GM12873 (cell line): ENCODE measurements around the gene TTLL7.

ENCODE experiments used
- TF ChIP-seq, protein P1 (sequence below): IDR thresholded peaks from 2 replicates; pipeline ENCODE4 v1.5.1; 2012; ENCODE audit warnings: low read depth, mild to moderate bottlenecking, moderate library complexity, low read length, control low read depth; ENCODE audit not compliant: insufficient read depth; ENCODE audit errors: missing control alignments

TTLL7 gene

DNA sequence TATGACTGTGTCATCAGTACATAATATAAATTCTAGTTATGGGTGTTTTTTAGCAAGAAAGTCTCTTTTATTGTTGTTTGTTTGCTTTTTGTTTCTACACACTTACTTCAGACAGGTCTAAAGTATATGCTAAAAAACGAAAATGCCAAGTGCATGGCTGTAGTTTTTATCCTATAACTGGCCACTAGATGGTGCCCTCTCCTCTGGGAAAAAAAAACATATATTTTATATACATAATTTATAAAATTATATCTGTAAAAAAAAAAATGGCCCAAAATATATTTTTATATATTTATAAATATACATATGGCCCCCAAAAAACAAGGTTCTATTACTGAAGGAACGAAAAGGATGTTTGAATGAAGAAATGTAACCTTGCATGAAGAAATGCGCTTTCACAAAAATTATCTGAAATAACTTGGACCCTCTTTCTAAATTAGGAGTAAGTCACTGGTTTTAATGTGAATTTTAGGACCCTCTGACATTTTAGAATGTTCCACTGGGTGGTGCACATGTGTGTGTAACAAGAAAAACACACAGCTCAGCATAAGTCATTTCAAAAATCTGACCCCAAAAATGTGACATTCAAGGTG lies 93.5 kb downstream of the TTLL7 start:
- TF ChIP-seq, protein P1, sequence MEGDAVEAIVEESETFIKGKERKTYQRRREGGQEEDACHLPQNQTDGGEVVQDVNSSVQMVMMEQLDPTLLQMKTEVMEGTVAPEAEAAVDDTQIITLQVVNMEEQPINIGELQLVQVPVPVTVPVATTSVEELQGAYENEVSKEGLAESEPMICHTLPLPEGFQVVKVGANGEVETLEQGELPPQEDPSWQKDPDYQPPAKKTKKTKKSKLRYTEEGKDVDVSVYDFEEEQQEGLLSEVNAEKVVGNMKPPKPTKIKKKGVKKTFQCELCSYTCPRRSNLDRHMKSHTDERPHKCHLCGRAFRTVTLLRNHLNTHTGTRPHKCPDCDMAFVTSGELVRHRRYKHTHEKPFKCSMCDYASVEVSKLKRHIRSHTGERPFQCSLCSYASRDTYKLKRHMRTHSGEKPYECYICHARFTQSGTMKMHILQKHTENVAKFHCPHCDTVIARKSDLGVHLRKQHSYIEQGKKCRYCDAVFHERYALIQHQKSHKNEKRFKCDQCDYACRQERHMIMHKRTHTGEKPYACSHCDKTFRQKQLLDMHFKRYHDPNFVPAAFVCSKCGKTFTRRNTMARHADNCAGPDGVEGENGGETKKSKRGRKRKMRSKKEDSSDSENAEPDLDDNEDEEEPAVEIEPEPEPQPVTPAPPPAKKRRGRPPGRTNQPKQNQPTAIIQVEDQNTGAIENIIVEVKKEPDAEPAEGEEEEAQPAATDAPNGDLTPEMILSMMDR: peak; percentile 53

DNA sequence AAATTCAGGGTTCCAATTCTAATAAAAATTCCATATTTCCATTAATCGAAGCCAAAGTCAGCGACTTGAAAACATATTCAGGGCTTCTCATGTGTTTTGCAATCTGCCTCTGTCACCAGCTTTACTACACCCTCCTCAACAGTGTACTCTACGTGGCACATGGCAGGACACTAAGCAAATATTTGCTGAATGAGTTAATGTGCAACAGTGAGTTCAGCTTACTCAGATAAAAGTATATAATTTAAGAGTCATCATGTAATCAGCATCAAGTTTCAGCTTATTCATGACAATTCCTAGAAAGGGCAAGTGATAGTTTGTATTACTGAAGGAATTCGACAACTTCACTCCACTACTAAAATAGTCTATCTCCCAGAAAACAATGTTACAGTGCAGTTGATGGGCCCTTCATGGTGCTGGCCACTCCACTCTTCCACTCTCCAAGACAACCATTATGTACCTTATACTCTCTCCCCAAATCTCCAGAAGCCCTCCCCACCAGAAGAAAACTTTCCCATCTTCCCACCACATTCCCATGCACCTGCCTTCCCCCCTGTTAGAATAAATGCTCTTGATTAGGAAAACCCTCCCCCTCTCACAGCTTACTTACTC lies 97.3 kb downstream of the TTLL7 start:
- TF ChIP-seq, protein P1: no peak

DNA sequence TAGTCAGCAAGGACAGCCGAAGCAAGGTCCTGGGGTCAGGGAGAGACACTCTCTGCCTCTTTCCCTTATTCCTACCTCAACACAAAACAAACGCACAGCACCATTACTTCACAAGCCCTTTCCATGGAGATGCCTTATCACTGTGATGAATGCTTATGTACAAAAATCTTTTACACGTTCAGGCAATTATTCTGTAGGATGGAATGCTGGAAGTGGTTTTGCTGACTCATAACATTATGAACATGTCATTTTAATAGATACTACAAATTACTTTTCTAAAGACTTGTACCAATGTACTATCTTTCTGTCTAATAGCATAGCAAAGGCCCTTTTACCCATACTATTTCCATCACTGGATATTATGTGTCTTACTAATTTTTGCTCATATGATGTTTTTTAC lies 98.4 kb downstream of the TTLL7 start:
- TF ChIP-seq, protein P1: no peak

DNA sequence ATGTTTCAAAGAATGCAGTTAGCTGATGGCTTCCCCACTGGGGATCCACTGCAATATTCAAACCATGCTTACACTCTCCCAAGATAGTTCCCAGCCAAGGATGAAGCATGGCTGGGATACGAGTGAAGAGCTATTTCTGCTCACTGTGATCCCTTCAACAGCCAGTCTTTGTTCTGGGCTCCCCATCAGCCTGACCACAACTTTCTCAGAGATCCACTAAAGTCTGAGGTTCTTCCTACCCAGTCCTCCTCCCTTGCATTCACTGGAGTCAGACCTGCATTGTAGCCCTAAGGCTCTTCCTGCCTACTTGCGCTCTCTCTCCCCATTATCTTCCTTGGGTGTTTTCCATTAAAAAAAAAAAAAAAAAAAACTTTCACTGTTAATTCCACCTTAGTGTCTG lies 101.4 kb downstream of the TTLL7 start:
- TF ChIP-seq, protein P1: no peak

DNA sequence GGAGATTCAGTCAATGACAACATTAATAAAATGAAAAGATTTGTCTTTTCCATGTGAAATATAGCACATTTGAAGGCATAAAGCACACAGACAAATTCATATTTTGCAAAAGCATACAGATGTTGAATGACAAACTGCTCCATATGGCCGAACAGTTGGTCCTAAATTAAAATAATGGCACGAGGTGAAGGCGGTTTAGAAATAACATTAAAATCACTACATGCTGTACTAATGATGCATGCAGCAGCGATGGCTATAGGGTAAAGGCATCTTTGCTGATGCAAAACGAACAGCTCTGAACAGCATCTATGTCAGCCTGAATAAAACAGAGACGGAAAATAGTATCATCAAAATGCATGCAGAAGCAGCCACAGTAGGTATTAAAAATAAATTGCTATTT lies 102.6 kb downstream of the TTLL7 start:
- TF ChIP-seq, protein P1: no peak

DNA sequence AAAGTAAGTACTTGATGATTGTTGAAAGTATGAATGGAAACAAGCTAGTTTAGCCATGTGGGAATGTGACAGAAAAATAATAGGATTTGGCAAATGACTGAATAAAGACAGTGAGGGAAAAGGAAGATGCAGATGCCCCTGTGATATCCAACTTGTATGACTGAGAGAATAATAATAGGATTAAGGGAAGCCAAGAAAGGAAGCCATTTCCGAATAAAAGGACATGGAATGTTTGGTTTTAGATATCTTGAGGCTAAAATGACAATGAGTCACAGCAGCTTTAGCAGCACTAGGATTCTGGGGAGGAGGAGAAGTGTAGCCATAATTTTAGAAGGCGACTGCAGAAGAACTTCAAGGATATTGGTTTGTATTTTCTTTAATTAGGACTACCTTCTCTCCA lies 109.2 kb downstream of the TTLL7 start:
- TF ChIP-seq, protein P1: no peak

DNA sequence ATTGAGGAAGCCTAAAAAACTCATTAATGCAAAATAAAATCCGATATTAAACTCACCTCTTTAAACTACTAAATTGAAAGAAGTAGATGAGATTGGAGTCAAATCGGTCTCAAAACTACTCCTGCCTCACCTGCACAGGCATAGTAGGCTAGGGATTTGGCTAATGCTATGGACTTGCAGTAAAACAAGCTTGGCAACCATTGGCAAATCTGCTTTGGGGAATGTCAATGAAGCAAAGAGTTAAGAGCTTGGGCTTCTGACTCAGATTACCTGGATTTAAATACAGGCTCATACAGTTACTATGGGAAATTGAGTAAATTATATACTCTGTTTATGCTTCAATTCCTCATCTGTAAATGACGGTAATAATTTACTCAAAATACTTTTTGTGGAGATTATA lies 111.4 kb downstream of the TTLL7 start:
- TF ChIP-seq, protein P1: no peak
